ENCODE results near the gene SORCS2. TPM values are rescaled to one million over a fixed set of nuclear protein-coding genes. Genes with fewer than 3 reads are reported as not detected.

The SORCS2 gene
- total RNA-seq, 4 donors from 2014 or later, result 2.0 to 7.4 (median 3.6) TPM

DNA sequence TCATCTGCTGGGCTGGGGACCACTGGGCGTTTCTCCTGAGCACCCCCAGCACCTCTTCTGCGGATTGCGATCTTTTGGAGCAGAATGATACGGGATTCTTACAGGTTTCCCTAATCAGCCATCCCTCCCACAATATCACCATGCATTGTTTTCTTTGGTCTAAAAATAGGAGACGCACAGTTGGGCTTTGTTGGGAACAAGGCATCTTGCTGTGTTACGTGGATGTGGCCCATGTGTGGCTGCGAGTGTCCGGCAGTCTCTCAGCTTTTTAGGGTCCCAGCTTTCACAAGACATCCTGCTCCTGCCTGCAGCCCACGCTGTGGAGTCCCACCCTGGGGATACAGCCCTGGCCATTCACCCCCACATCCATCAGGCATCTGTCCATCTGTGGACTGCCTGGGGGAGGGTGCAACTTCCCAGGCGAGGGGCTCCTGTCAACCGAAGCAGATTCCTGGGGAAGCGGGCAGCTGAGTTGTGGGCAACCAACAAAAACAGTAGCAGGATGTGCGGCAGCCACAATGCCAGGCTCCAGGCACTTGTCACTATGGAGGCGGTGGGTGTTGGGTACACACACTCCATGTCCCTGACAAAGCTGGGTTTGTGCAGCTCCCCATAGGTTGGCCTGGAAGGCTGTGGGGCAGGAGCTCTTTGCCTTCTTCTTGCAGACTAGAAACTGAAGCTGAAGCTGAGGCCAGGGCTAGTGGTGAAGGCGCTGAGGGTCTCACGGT lies 427.9 kb downstream of the SORCS2 start:
- no peak overlapping the region for H3K27ac ChIP-seq
- no peaks in the 10 kb centered on the region for H3K27me3 ChIP-seq
- no peaks in the 10 kb centered on the region for H3K36me3 ChIP-seq
- H3K4me3 ChIP-seq, result no peak overlapping the region
- WGBS, 2 donors (ENCODE audit: low coverage in 1 of 2), result 37 to 78% methylated on average over 4 to 5 of the region's 16 CpGs
- no peak for TF ChIP-seq POLR2A (IDR thresholded peaks at IDR 0.05)
- TF ChIP-seq POLR2AphosphoS5 (IDR thresholded peaks at IDR 0.05), result no peak
- TF ChIP-seq, protein P1, sequence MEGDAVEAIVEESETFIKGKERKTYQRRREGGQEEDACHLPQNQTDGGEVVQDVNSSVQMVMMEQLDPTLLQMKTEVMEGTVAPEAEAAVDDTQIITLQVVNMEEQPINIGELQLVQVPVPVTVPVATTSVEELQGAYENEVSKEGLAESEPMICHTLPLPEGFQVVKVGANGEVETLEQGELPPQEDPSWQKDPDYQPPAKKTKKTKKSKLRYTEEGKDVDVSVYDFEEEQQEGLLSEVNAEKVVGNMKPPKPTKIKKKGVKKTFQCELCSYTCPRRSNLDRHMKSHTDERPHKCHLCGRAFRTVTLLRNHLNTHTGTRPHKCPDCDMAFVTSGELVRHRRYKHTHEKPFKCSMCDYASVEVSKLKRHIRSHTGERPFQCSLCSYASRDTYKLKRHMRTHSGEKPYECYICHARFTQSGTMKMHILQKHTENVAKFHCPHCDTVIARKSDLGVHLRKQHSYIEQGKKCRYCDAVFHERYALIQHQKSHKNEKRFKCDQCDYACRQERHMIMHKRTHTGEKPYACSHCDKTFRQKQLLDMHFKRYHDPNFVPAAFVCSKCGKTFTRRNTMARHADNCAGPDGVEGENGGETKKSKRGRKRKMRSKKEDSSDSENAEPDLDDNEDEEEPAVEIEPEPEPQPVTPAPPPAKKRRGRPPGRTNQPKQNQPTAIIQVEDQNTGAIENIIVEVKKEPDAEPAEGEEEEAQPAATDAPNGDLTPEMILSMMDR (IDR thresholded peaks at IDR 0.05), result no peak
- TF ChIP-seq EP300 (IDR thresholded peaks at IDR 0.05), result no peak
- no peak for ATAC-seq
- H3K9me3 ChIP-seq, result no peaks in the 10 kb centered on the region
- H3K4me1 ChIP-seq, result no peaks in the 10 kb centered on the region

DNA sequence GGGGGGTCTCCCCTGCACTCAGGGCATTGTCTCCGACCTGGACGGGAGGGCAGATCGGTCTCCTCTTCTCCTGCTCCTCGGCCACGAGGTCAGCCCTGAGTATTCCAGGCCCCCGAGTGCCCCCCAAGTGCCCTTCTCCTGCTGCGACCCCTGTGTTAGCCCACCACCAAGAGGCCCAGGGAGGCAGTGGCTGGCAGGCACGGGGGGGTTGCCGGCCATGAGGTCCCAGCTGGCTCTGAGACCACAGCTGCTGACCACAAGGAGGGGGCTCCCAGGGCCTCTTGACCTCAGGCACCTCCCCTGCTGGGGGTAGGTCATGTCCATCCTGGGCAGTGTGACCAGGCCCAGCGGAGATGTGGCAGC lies 428.5 kb downstream of the SORCS2 start:
- no peak for ATAC-seq
- TF ChIP-seq EP300 (IDR thresholded peaks at IDR 0.05) (no peak), POLR2A (IDR thresholded peaks at IDR 0.05) (no peak)
- TF ChIP-seq, protein P1 (IDR thresholded peaks at IDR 0.05), result no peak
- no peak overlapping the region for H3K4me3 ChIP-seq
- H3K4me1 ChIP-seq, result no peaks in the 10 kb centered on the region
- no peaks in the 10 kb centered on the region for H3K9me3 ChIP-seq
- no peaks in the 10 kb centered on the region for H3K27me3 ChIP-seq
- WGBS, 2 donors (ENCODE audit: low coverage in 1 of 2), result 50 to 67% methylated on average over 1 of the region's 10 CpGs
- no peaks in the 10 kb centered on the region for H3K36me3 ChIP-seq
- H3K27ac ChIP-seq, result no peak overlapping the region

DNA sequence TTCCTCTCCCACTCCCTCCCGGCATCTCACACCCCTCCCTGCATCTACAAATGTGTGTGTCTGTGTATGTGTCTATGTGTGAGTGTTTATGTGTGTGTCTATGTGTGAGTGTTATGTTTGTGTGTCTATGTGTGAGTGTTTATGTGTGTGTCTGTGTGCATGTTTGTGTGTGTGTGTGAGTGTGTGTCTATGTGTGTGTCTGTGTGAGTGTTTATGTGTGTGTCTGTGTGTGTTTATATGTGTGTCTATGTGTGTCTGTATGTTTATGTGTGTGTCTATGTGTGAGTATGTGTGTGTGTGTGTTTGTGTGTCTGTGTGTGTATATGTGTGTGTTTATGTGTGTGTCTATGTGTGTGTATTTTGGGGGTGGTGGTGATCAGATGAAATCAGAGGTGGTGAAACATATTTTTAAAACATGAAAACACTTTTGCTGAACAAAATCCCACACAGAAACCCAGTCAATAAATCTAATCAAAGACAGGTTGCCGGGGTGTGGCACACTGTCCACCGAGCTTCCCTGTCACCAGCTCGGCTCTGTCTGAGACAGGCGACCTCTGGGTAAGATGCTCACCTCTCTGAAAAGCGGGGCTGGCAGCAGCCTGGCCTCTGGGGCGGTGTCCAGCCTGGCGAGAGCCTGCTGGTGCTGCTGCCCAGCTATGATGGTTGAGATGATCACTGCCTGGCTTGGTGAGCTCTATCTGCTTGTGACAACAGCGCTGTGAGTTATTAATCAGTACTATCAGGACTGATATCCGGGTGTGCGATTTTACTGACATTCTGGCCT lies 429.1 kb downstream of the SORCS2 start:
- WGBS, 2 donors (ENCODE audit: low coverage in 1 of 2), result 71 to 87% methylated on average over 1 to 3 of the region's 11 CpGs
- H3K36me3 ChIP-seq, result no peaks in the 10 kb centered on the region
- no peaks in the 10 kb centered on the region for H3K9me3 ChIP-seq
- H3K27me3 ChIP-seq, result no peaks in the 10 kb centered on the region
- no peaks in the 10 kb centered on the region for H3K4me1 ChIP-seq
- ATAC-seq, result no peak
- no peak overlapping the region for H3K4me3 ChIP-seq
- no peak for TF ChIP-seq POLR2A (IDR thresholded peaks at IDR 0.05)
- TF ChIP-seq POLR2AphosphoS5 (IDR thresholded peaks at IDR 0.05), result no peak
- no peak for TF ChIP-seq EP300 (IDR thresholded peaks at IDR 0.05)
- TF ChIP-seq, protein P1 (IDR thresholded peaks at IDR 0.05), result no peak
- no peak overlapping the region for H3K27ac ChIP-seq

DNA sequence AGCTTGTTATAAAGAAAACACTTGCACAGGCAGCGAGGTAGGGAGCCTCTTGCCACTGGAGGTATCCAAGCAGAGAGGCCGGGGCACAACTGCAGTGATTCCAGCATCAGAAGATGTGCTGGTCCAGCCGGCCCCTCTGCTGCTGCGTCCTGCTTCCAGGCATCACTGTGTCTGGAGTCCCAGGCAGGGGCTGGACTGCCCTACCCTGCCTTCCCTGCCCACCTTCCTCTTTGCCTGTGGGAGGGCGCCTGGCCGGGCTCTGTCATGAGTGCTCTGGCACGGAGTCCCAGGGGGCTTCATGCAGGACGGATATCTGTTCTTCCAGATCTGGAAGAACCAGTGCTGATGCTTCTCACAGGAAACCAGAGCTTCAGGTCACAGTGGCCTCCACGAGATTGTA lies 430.0 kb downstream of the SORCS2 start:
- Histone ChIP-seq H3K9me3 (no peaks in the 10 kb centered on the region), H3K4me3 (no peak overlapping the region), H3K36me3 (no peaks in the 10 kb centered on the region), H3K27me3 (no peaks in the 10 kb centered on the region), H3K27ac (no peak overlapping the region), H3K4me1 (no peaks in the 10 kb centered on the region)
- 75 to 90% methylated on average over 1 to 2 of the region's 9 CpGs for WGBS, 2 donors (ENCODE audit: low coverage in 1 of 2)
- TF ChIP-seq EP300 (IDR thresholded peaks at IDR 0.05) (no peak), POLR2AphosphoS5 (IDR thresholded peaks at IDR 0.05) (no peak), POLR2A (IDR thresholded peaks at IDR 0.05) (no peak)
- TF ChIP-seq, protein P1 (IDR thresholded peaks at IDR 0.05), result no peak
- no peak for ATAC-seq

DNA sequence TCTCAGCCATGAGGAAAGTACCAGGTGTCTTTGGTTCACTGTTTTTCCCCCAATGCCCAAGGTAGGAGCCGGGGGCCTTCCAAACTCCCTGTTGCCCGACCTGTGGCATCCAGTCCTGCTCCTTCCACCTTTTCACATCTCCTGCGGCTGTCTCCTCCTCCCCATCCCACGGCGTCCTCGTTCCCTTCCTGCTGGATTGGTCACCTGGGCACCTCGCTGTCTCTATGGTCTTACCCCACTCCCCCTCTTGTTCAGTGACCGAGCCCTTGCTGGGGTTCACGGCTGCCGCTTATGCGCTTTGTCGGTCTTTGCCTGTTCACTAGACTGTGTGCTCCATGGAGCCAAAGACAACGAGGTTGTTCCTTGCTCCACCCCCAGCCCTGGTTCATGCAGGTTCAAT lies 431.1 kb downstream of the SORCS2 start:
- no peaks in the 10 kb centered on the region for H3K9me3 ChIP-seq
- TF ChIP-seq, protein P1 (IDR thresholded peaks at IDR 0.05), result no peak
- TF ChIP-seq POLR2AphosphoS5 (IDR thresholded peaks at IDR 0.05) (no peak), EP300 (IDR thresholded peaks at IDR 0.05) (no peak), POLR2A (IDR thresholded peaks at IDR 0.05) (no peak)
- no peaks in the 10 kb centered on the region for H3K36me3 ChIP-seq
- H3K27ac ChIP-seq, result no peak overlapping the region
- H3K4me3 ChIP-seq, result no peak overlapping the region
- 89 to 95% methylated on average over 11 to 12 of the region's 13 CpGs for WGBS, 2 donors (ENCODE audit: low coverage in 1 of 2)
- ATAC-seq, result no peak
- H3K4me1 ChIP-seq, result no peaks in the 10 kb centered on the region
- H3K27me3 ChIP-seq, result no peaks in the 10 kb centered on the region
